ENCODE results near the gene ATP6V1B1.

The ATP6V1B1 gene

DNA sequence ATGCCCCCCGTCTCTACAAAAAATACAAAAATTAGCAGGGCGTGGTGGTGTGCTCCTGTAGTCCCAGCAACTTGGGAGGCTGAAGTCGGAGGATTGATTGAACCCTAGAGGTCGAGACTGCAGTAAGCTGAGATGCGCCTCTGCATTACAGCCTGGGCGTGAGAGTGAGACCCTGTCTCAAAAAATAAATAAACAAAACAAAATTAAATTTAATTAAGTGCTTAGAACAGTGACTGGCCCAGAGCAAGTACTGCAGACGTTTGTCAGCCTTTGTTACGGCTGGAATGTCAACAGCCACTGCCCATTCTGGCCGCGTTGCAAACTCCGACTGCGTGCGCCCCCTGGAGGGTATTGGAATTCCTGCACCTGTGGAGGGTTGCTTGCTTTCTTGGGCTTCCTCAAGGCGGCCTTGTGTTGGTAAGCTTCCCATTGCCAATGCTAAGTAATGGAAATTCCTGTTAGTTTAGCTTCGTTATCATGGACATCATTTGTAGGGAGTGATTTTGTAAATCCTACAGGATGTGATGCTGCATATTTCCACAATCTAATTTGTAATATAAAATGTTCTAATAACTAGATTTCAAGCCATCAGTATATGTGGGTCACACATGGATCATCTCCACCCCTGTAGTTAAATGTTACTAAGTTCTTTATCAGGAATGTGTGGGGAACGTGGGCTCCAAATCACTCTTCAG is 15.9 kb upstream of the ATP6V1B1 start:
- no peaks in the 10 kb centered on the region for H3K4me1 ChIP-seq (ENCODE audit: control insufficient read depth in 1 of 2, insufficient read depth in 2 of 2, low read length in 2 of 2)
- no peak overlapping the region for H3K27ac ChIP-seq (ENCODE audit: low read length)
- no peak overlapping the region for H3K4me3 ChIP-seq (ENCODE audit: low read depth in 1 of 2, low read length in 2 of 2)
- H3K27me3 ChIP-seq (ENCODE audit: low read depth, low read length): no peaks in the 10 kb centered on the region
- H3K36me3 ChIP-seq (ENCODE audit: control insufficient read depth in 1 of 2, insufficient read depth in 2 of 2, low read length in 2 of 2): no peaks in the 10 kb centered on the region
- no peaks in the 10 kb centered on the region for H3K9me3 ChIP-seq (ENCODE audit: control insufficient read depth in 1 of 2, low read length in 2 of 2)

DNA sequence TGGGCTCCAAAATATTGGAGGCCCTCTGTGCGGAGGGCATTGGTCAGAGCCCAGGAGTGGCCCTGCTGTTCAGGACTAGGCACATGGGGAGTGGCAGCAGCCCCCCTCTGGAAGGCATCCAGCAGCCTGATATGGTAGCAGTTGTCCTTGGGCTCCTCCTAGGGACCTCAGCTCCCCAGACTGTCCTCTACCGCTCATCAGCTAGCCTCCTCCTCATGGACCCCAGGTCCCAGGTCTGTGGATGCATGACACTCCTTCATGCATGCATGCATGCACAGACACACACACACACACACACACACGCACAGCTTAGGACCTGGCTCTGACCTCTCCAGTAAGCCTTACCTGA is 15.4 kb upstream of the ATP6V1B1 start:
- no peaks in the 10 kb centered on the region for H3K36me3 ChIP-seq (ENCODE audit: control insufficient read depth in 1 of 2, insufficient read depth in 2 of 2, low read length in 2 of 2)
- no peak overlapping the region for H3K4me3 ChIP-seq (ENCODE audit: low read depth in 1 of 2, low read length in 2 of 2)
- no peaks in the 10 kb centered on the region for H3K27me3 ChIP-seq (ENCODE audit: low read depth, low read length)
- no peaks in the 10 kb centered on the region for H3K9me3 ChIP-seq (ENCODE audit: control insufficient read depth in 1 of 2, low read length in 2 of 2)
- H3K27ac ChIP-seq (ENCODE audit: low read length): no peak overlapping the region
- H3K4me1 ChIP-seq (ENCODE audit: control insufficient read depth in 1 of 2, insufficient read depth in 2 of 2, low read length in 2 of 2): no peaks in the 10 kb centered on the region

DNA sequence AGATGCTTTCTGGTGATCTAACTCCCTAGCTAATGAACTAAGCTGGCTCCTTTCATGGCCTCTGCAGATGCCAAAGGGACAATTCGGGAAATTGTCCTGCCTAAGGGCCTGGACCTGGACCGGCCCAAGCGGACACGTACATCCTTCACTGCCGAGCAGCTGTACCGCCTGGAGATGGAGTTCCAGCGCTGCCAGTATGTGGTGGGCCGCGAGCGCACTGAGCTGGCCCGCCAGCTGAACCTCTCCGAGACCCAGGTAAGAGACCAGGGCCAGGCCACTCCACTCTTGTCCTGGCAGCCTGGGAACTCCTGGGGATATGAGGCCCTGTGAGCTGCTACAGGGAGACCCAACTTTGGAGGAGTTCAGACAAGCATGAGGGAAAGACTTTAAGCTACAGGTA is 14.7 kb upstream of the ATP6V1B1 start:
- Histone ChIP-seq H3K36me3 (ENCODE audit: control insufficient read depth in 1 of 2, insufficient read depth in 2 of 2, low read length in 2 of 2) (no peaks in the 10 kb centered on the region), H3K4me1 (ENCODE audit: control insufficient read depth in 1 of 2, insufficient read depth in 2 of 2, low read length in 2 of 2) (no peaks in the 10 kb centered on the region), H3K27ac (ENCODE audit: low read length) (no peak overlapping the region), H3K4me3 (ENCODE audit: low read depth in 1 of 2, low read length in 2 of 2) (no peak overlapping the region), H3K9me3 (ENCODE audit: control insufficient read depth in 1 of 2, low read length in 2 of 2) (no peaks in the 10 kb centered on the region), H3K27me3 (ENCODE audit: low read depth, low read length) (no peaks in the 10 kb centered on the region)

DNA sequence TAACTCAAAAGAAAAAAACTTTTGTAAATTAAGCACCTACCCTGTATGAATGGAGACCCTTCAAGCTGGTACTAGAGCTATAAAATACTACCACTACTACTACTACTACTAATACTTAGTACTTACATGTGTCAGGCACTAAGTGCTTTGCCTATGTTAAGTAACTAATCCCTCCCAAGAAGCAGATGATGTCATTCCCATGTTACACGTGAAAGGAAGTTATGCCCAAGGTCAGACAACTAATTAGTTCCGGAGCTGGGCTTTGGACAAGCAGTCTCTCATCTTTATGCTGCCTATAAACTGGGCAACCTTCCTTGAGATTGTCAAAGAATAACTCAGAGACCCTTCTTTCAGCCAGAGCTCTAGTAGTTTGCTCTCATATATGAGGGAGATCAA is 13.9 kb upstream of the ATP6V1B1 start:
- H3K36me3 ChIP-seq (ENCODE audit: control insufficient read depth in 1 of 2, insufficient read depth in 2 of 2, low read length in 2 of 2): no peaks in the 10 kb centered on the region
- H3K27me3 ChIP-seq (ENCODE audit: low read depth, low read length): no peaks in the 10 kb centered on the region
- no peaks in the 10 kb centered on the region for H3K9me3 ChIP-seq (ENCODE audit: control insufficient read depth in 1 of 2, low read length in 2 of 2)
- H3K4me3 ChIP-seq (ENCODE audit: low read depth in 1 of 2, low read length in 2 of 2): no peak overlapping the region
- no peak overlapping the region for H3K27ac ChIP-seq (ENCODE audit: low read length)
- H3K4me1 ChIP-seq (ENCODE audit: control insufficient read depth in 1 of 2, insufficient read depth in 2 of 2, low read length in 2 of 2): no peaks in the 10 kb centered on the region

DNA sequence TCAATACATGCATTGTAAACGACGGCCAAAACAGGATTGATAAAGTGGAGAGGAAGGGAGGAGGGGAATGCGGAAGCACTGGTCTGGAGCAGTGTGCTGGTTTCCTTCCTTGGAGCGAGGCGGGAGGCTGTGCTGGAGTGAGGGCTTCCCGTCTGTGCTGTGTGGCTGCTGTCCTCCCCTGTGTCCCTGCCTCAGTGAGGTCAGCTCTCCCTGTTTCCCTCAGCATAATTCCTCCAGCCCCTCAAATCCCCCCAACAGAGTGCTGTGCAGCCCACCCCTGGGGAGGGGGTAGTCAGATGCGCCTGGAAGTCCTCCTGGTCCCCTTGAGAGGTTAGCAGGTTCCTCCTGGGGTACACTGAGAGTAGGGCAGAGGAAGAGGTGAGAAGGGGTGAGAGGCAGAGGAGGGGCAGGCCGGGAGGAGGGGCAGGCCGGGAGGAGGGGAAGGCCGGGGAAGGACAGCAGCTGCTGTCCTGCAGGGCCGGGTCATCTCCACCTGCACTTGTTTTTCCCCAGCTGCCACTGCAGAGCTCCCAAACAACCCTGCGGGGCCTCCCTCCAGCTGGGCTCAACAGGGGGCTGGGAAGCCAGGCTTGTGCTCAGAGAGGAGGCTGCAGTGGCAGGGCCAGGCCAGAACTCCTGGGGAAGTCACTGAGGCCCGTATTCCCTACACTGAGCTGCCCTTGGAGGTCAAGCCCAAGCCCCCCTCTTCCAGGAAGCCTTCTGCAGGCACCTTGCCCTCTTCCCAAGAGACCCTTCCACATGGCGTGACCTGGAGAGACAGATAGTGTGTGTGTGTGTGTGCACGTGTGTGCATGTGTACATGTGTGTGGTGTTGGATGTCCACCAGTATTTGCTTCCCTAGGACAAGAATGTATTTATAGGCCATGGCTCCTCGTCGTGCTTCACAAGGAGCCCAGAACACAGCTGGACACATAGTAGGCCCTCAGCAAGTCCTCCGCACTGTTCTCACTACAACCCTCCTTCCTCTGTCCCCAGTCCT is 13.2 kb upstream of the ATP6V1B1 start:
- Histone ChIP-seq H3K4me3 (ENCODE audit: low read depth in 1 of 2, low read length in 2 of 2) (no peak overlapping the region), H3K36me3 (ENCODE audit: control insufficient read depth in 1 of 2, insufficient read depth in 2 of 2, low read length in 2 of 2) (no peaks in the 10 kb centered on the region), H3K27ac (ENCODE audit: low read length) (no peak overlapping the region), H3K27me3 (ENCODE audit: low read depth, low read length) (no peaks in the 10 kb centered on the region), H3K9me3 (ENCODE audit: control insufficient read depth in 1 of 2, low read length in 2 of 2) (no peaks in the 10 kb centered on the region), H3K4me1 (ENCODE audit: control insufficient read depth in 1 of 2, insufficient read depth in 2 of 2, low read length in 2 of 2) (no peaks in the 10 kb centered on the region)

DNA sequence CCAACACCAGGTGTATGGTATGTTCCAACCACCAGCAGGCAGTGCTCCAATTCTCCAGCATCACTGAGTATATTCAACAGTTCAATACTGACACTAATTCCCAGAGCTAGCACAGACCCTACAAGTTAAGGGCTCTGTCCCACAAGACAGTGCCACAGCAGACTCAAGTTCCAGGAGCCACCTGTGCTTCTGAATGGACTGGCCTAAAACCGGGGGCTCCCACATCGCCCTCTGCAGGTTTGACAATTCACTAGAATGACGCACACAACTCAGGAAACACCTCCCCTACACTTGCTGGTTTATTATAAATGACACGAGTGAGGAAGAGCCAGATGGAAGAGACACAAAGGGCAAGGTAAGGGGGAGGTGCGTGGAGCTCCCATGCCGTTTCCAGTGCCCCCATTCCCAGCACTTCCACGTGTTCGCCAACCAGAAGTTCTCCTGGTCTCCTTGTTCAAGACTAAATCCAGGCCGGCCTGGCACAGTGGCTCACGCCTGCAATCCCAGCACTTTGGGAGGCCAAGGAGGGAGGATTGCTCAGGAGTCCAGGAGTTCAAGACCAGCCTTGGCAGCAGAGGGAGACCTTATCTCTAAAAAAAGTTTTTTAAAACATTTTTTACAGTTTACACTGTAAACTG is 12.2 kb upstream of the ATP6V1B1 start:
- Histone ChIP-seq H3K4me1 (ENCODE audit: control insufficient read depth in 1 of 2, insufficient read depth in 2 of 2, low read length in 2 of 2) (no peaks in the 10 kb centered on the region), H3K9me3 (ENCODE audit: control insufficient read depth in 1 of 2, low read length in 2 of 2) (no peaks in the 10 kb centered on the region), H3K36me3 (ENCODE audit: control insufficient read depth in 1 of 2, insufficient read depth in 2 of 2, low read length in 2 of 2) (no peaks in the 10 kb centered on the region), H3K27ac (ENCODE audit: low read length) (no peak overlapping the region), H3K27me3 (ENCODE audit: low read depth, low read length) (no peaks in the 10 kb centered on the region), H3K4me3 (ENCODE audit: low read depth in 1 of 2, low read length in 2 of 2) (no peak overlapping the region)

DNA sequence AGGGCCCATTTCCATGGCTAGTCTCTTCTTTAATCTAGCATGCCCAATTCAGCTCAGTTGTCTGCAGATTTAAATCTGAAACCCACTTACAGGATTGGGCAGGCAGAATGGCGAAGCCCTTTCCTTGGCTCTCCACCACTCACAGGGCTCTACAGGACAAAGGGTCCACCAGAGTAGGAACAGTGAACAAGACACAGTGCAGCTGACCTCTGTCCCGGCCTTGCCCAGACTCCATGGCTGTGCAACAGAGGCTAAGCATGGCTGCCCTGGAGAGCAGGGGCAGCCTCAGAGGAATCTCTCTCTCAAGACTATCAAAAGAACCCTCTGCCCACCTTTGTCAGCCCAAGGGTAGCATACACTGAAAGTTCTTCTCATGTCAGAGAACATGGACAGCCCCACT is 9.7 kb upstream of the ATP6V1B1 start:
- no peaks in the 10 kb centered on the region for H3K4me1 ChIP-seq (ENCODE audit: control insufficient read depth in 1 of 2, insufficient read depth in 2 of 2, low read length in 2 of 2)
- no peaks in the 10 kb centered on the region for H3K27me3 ChIP-seq (ENCODE audit: low read depth, low read length)
- no peaks in the 10 kb centered on the region for H3K9me3 ChIP-seq (ENCODE audit: control insufficient read depth in 1 of 2, low read length in 2 of 2)
- no peaks in the 10 kb centered on the region for H3K36me3 ChIP-seq (ENCODE audit: control insufficient read depth in 1 of 2, insufficient read depth in 2 of 2, low read length in 2 of 2)
- no peak overlapping the region for H3K4me3 ChIP-seq (ENCODE audit: low read depth in 1 of 2, low read length in 2 of 2)
- H3K27ac ChIP-seq (ENCODE audit: low read length): no peak overlapping the region

DNA sequence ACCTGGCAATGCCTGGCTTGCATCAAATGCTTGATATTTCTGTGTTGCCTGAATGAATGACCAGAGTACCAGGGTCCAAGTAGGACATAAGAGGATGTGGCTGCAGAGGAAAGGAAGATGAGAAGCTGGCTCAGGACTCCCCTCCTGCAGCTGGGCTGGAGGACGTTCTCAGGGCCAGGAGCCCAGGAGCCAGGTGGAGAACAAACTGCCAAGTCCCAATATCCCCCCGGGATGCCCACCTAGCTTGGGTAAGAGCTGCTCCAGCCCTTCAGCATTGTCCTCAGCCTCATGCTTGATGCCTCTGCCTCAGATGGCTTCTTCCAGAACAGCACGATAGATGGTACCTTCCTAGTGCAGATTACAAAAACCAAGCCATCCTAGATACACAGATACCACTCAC is 8.6 kb upstream of the ATP6V1B1 start:
- no peaks in the 10 kb centered on the region for H3K4me1 ChIP-seq (ENCODE audit: control insufficient read depth in 1 of 2, insufficient read depth in 2 of 2, low read length in 2 of 2)
- H3K9me3 ChIP-seq (ENCODE audit: control insufficient read depth in 1 of 2, low read length in 2 of 2): no peaks in the 10 kb centered on the region
- no peak overlapping the region for H3K4me3 ChIP-seq (ENCODE audit: low read depth in 1 of 2, low read length in 2 of 2)
- no peaks in the 10 kb centered on the region for H3K27me3 ChIP-seq (ENCODE audit: low read depth, low read length)
- no peak overlapping the region for H3K27ac ChIP-seq (ENCODE audit: low read length)
- no peaks in the 10 kb centered on the region for H3K36me3 ChIP-seq (ENCODE audit: control insufficient read depth in 1 of 2, insufficient read depth in 2 of 2, low read length in 2 of 2)

DNA sequence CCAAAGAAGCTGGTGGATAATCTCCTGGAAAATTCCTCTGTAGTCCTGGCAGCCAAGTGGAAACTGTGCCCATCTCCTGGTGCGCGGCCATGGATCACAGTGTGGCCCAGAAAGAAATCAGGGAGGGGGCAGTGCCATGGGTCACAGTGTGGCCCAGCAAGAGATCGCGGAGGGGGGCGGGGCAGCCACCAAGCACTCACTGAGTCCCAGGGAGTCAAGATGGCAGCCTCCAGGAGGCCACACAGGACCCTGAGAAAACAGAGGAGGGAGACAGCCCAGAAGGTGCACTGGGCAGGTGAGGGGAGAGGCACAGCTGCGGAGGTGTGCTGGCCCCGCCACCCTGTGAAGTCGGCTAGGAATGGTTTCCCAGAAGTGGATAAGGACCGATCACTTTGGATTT is 8.1 kb upstream of the ATP6V1B1 start:
- no peaks in the 10 kb centered on the region for H3K27me3 ChIP-seq (ENCODE audit: low read depth, low read length)
- no peak overlapping the region for H3K4me3 ChIP-seq (ENCODE audit: low read depth in 1 of 2, low read length in 2 of 2)
- no peaks in the 10 kb centered on the region for H3K36me3 ChIP-seq (ENCODE audit: control insufficient read depth in 1 of 2, insufficient read depth in 2 of 2, low read length in 2 of 2)
- no peak overlapping the region for H3K27ac ChIP-seq (ENCODE audit: low read length)
- H3K4me1 ChIP-seq (ENCODE audit: control insufficient read depth in 1 of 2, insufficient read depth in 2 of 2, low read length in 2 of 2): no peaks in the 10 kb centered on the region
- H3K9me3 ChIP-seq (ENCODE audit: control insufficient read depth in 1 of 2, low read length in 2 of 2): no peaks in the 10 kb centered on the region

DNA sequence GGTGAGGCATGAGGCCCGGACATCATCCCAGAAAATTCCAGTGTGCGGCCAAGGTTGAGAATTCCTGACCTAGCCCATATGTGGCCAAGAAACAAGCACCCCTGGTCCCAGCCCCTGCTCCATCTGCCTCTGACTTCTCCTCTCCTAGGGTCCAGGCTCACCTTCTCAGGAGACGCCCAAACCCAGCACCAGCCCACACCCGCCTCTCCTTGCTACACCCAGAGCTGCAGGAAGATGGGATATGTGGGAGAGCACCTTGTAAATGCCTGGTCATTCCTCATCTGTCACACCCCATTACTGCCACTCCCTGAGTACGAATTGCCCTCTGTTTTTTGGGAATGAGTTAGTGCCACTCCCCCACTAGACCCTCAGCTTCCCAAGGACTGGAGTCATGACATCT is 7.3 kb upstream of the ATP6V1B1 start:
- Histone ChIP-seq H3K4me3 (ENCODE audit: low read depth in 1 of 2, low read length in 2 of 2) (no peak overlapping the region), H3K27ac (ENCODE audit: low read length) (no peak overlapping the region), H3K9me3 (ENCODE audit: control insufficient read depth in 1 of 2, low read length in 2 of 2) (no peaks in the 10 kb centered on the region), H3K27me3 (ENCODE audit: low read depth, low read length) (no peaks in the 10 kb centered on the region), H3K4me1 (ENCODE audit: control insufficient read depth in 1 of 2, insufficient read depth in 2 of 2, low read length in 2 of 2) (no peaks in the 10 kb centered on the region), H3K36me3 (ENCODE audit: control insufficient read depth in 1 of 2, insufficient read depth in 2 of 2, low read length in 2 of 2) (no peaks in the 10 kb centered on the region)

Data from muscle layer of duodenum (tissue), 2 donors.